B cell (primary cell): ENCODE results near the gene GPR179. TPM values are rescaled to one million over a fixed set of nuclear protein-coding genes. Genes with fewer than 3 reads are reported as not detected.

ENCODE experiments used
- ATAC-seq: fragments of 200-7000 bp; cut with Tn5 transposase; one replicate; pipeline ENCODE4 v1.10.0; 2021; ENCODE audit warnings: low read depth, mild to moderate bottlenecking, moderate number of reproducible peaks, moderate library complexity
- CTCF ChIA-PET: fragments of 350-600 bp; sonication (Branson Sonifier 250); formaldehyde crosslinking; loops from one replicate; lab custom pipeline; 2021; ENCODE audit warnings: antibody characterized with exemption, inconsistent platforms; lab: Charles Lee
- POLR2A ChIA-PET: fragments of 350-600 bp; sonication (Branson Sonifier 250); formaldehyde crosslinking; loops from one replicate; lab custom pipeline; 2021; ENCODE audit warnings: antibody characterized with exemption; lab: Charles Lee
- DNase-seq: peaks from one replicate; pipeline ENCODE4 v3.0.0; 2013
- H2AFZ ChIP-seq: 2 replicates; pipeline ENCODE4 v1.6.1; 2012; ENCODE audit warnings: mild to moderate bottlenecking, low read depth, low read length; ENCODE audit not compliant: insufficient read depth, poor library complexity, severe bottlenecking
- H3K27ac ChIP-seq, 2 donors: 1 replicate in 1 of 2; 2 replicates in 1 of 2; pipeline ENCODE4 v1.5.1; 2012 to 2013; ENCODE audit warnings: low read length in 2 of 2, mild to moderate bottlenecking in 2 of 2, moderate library complexity in 1 of 2
- H3K27me3 ChIP-seq, 4 experiments: fragments of 200-600 bp in 1 of 4; sonication (generic) in 1 of 4; replicated peaks in 1 of 4; 1 replicate in 2 of 4; 2 replicates in 2 of 4; pipeline versions ENCODE4 v1.6.1 to v1.7.0; 2013 to 2016; ENCODE audit warnings: low read length in 3 of 4, mild to moderate bottlenecking in 2 of 4, mixed read lengths in 1 of 4, moderate library complexity in 1 of 4; ENCODE audit not compliant: insufficient read depth in 4 of 4, control insufficient read depth in 3 of 4; ENCODE audit errors: control extremely low read depth in 1 of 4
- H3K36me3 ChIP-seq, 2 experiments: replicated peaks in 1 of 2; 1 replicate in 1 of 2; 2 replicates in 1 of 2; pipeline versions ENCODE4 v1.6.1 to v1.7.1; 2013; ENCODE audit warnings: low read length in 1 of 2; ENCODE audit not compliant: insufficient read depth in 2 of 2, control insufficient read depth in 1 of 2; ENCODE audit errors: control extremely low read depth in 1 of 2, extremely low read depth in 1 of 2
- H3K4me1 ChIP-seq, 2 donors: fragments of 200-600 bp in 1 of 2; sonication (generic) in 1 of 2; 1 replicate in 1 of 2; 2 replicates in 1 of 2; pipeline versions ENCODE4 v1.5.1 to v1.6.1; 2013 to 2017; ENCODE audit warnings: low read length in 2 of 2; ENCODE audit not compliant: control insufficient read depth in 2 of 2, insufficient read depth in 2 of 2
- H3K4me2 ChIP-seq: replicated peaks from 2 replicates; pipeline ENCODE3; 2012; ENCODE audit warnings: mild to moderate bottlenecking, low read depth, low read length; ENCODE audit not compliant: poor library complexity, severe bottlenecking
- H3K4me3 ChIP-seq, 5 experiments: fragments of 200-600 bp in 1 of 5; sonication (generic) in 1 of 5; 1 replicate in 3 of 5; 2 replicates in 2 of 5; pipeline versions ENCODE4 v1.5.1 to v1.7.0; 2011 to 2016; ENCODE audit warnings: low read length in 4 of 5, mild to moderate bottlenecking in 4 of 5, low read depth in 2 of 5, control low read depth in 1 of 5, moderate library complexity in 1 of 5; ENCODE audit not compliant: insufficient read depth in 1 of 5; ENCODE audit errors: control extremely low read depth in 1 of 5, extremely low read depth in 1 of 5
- H3K79me2 ChIP-seq: fragments of 200-600 bp; sonication (generic); one replicate; pipeline ENCODE4 v1.6.0; 2016; ENCODE audit warnings: low read length; ENCODE audit not compliant: control insufficient read depth, insufficient read depth
- H3K9ac ChIP-seq: fragments of 200-600 bp; sonication (generic); 2 replicates; pipeline ENCODE4 v1.6.1; 2017; ENCODE audit warnings: mild to moderate bottlenecking, low read length, moderate library complexity
- H3K9me3 ChIP-seq, 3 donors: one replicate each; pipeline versions ENCODE4 v1.6.1 to v1.7.1; 2013; ENCODE audit warnings: low read length in 2 of 3; ENCODE audit not compliant: control insufficient read depth in 2 of 3, insufficient read depth in 1 of 3; ENCODE audit errors: control extremely low read depth in 1 of 3
- H4K20me1 ChIP-seq: 2 replicates; pipeline ENCODE4 v1.6.0; 2012; ENCODE audit warnings: mild to moderate bottlenecking, low read length; ENCODE audit not compliant: insufficient read depth, control insufficient read depth, poor library complexity, severe bottlenecking
- H3K27ac Mint-ChIP-seq: one replicate; pipeline ENCODE4 v1.8.0; 2021; ENCODE audit warnings: mixed read lengths
- H3K27me3 Mint-ChIP-seq: one replicate; pipeline ENCODE4 v1.8.0; 2021; ENCODE audit warnings: mixed read lengths
- H3K4me1 Mint-ChIP-seq: one replicate; pipeline ENCODE4 v1.8.0; 2021; ENCODE audit warnings: mixed read lengths
- H3K4me3 Mint-ChIP-seq: one replicate; pipeline ENCODE4 v1.8.0; 2021; ENCODE audit warnings: mixed read lengths
- H3K9me3 Mint-ChIP-seq: one replicate; pipeline ENCODE4 v1.8.0; 2022; ENCODE audit warnings: mixed read lengths; ENCODE audit not compliant: insufficient read depth
- CTCF ChIP-seq: fragments of 200-600 bp; IDR thresholded peaks from one replicate; pipeline ENCODE4 v1.8.0; 2022; ENCODE audit warnings: antibody characterized with exemption, mild to moderate bottlenecking
- EZH2 ChIP-seq: IDR thresholded peaks from 2 replicates; pipeline ENCODE4 v1.6.1; 2012; ENCODE audit warnings: borderline replicate concordance, low read depth, mild to moderate bottlenecking, moderate library complexity, low read length; ENCODE audit not compliant: insufficient read depth, poor library complexity, severe bottlenecking
- WGBS: methylation state at CpG from one replicate; pipeline ENCODE4 v1.1.5; 2013; ENCODE audit warnings: missing lambda C conversion rate; ENCODE audit not compliant: insufficient coverage; 5-methylcytosine and 5-hydroxymethylcytosine counted together
- intact Hi-C: fragments of 100-400 bp; cut with micrococcal nuclease; formaldehyde crosslinking; loops from one replicate; pipeline ENCODE4 v1.10.0; 2022
- polyA plus RNA-seq: library from polyadenylated mRNA; depleted of rRNA; stranded (reverse); fragments of >200 nt; gene quantifications from 2 replicates; pipeline ENCODE4 v1.2.3, GENCODE V29; 2012
- total RNA-seq, 2 donors: library from RNA; stranded (reverse); fragments of 120-200 nt in 1 of 2; gene quantifications; 1 replicate in 1 of 2; 2 replicates in 1 of 2; pipeline versions ENCODE4 v1.2.3 to v1.2.4, GENCODE V29; 2013 to 2022

The GPR179 gene
- total and polyA plus RNA-seq, 2 donors (not counting 1 experiment from before 2014, with no cell fraction given): 0.01 TPM; not detected in 1

GRCh38 chr17:38354466-38354865 lies 10.7 kb upstream of the GPR179 start:
- Mint-ChIP-seq H3K27ac (no peak overlapping the region), H3K9me3 (no peaks in the 10 kb centered on the region), H3K4me3 (no peak overlapping the region), H3K27me3 (no peaks in the 10 kb centered on the region), H3K4me1 (peaks cover 30% of the 10 kb centered on the region)
- H3K79me2 ChIP-seq: peaks cover 42% of the 10 kb centered on the region
- peaks cover 12% of the 10 kb centered on the region for H4K20me1 ChIP-seq
- peaks cover 11 to 16% of the 10 kb centered on the region in 2 donors for H3K4me1 ChIP-seq
- TF ChIP-seq EZH2: no peak
- TF ChIP-seq CTCF: no peak
- intact Hi-C loops: loop anchor here (5.0 kb wide), 2 partner anchors 798 to 1407 kb away; partner anchors contain the start of genes AATF and PLXDC1
- CTCF ChIA-PET: interaction anchor here (1.5 to 11.6 kb wide), 2 partner anchors 62 to 313 kb away, joined by 5 to 323 read pairs; no protein-coding TSS in a partner anchor
- no peak overlapping the region for H3K4me2 ChIP-seq
- ATAC-seq (no peak), DNase-seq (no peak)
- H3K27ac ChIP-seq: no peak overlapping the region
- no peaks in the 10 kb centered on the region for H3K36me3 ChIP-seq
- no peak overlapping the region for H3K4me3 ChIP-seq
- no peaks in the 10 kb centered on the region for H3K27me3 ChIP-seq
- no peak overlapping the region for H2AFZ ChIP-seq
- no peak overlapping the region for H3K9ac ChIP-seq
- no peaks in the 10 kb centered on the region for H3K9me3 ChIP-seq
- POLR2A ChIA-PET: no interaction called here
- 93% methylated on average over 4 of the region's 7 CpGs for WGBS

DNA sequence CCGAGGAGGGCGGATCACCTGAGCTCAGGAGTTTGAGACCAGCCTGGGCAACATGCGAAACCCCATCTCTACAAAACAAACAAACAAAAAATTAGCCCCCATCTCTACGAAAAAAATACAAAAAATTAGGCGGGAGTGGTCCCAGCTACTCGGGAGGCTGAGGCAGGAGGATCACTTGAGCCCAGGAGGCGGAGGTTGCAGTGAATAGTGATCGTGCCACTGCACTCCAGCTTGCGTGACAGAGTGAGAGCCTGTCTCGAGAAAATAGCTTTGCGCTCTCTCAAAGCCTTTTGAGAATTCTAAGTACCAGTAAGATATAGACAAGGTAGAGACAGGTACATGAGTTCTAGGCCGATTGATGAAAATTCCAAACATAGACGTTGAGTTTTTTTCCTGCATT lies 9.9 kb upstream of the GPR179 start:
- peaks cover 33% of the 10 kb centered on the region for H3K4me1 Mint-ChIP-seq
- no peak overlapping the region for H3K27ac Mint-ChIP-seq
- POLR2A ChIA-PET: no interaction called here

More for the DNA sequence above, 9.9 kb upstream of the GPR179 start:
- intact Hi-C loops: loop anchor here (5.0 kb wide), 2 partner anchors 799 to 1406 kb away; partner anchors contain the start of genes AATF and PLXDC1
- CTCF ChIA-PET: interaction anchor here (1.0 to 11.6 kb wide), 3 partner anchors 12 to 63 kb away, joined by 3 to 323 read pairs (median 4); no protein-coding TSS in a partner anchor
- Histone ChIP-seq H3K9me3 (no peaks in the 10 kb centered on the region), H3K9ac (no peak overlapping the region), H3K27ac (no peak overlapping the region), H3K4me3 (peak overlapping the region in 1 of 5 experiments; percentile 77), H4K20me1 (peaks cover 12% of the 10 kb centered on the region), H3K27me3 (no peaks in the 10 kb centered on the region), H2AFZ (no peak overlapping the region), H3K4me1 (peaks cover 11 to 19% of the 10 kb centered on the region in 2 donors), H3K79me2 (peaks cover 36% of the 10 kb centered on the region), H3K4me2 (peak overlapping the region; percentile 82), H3K36me3 (no peaks in the 10 kb centered on the region)
- 94% methylated on average over 12 of the region's 13 CpGs for WGBS
- Mint-ChIP-seq H3K4me3 (peak overlapping the region; percentile 89), H3K9me3 (no peaks in the 10 kb centered on the region), H3K27me3 (no peaks in the 10 kb centered on the region)
- TF ChIP-seq CTCF (no peak), EZH2 (no peak)
- DNase-seq (no peak), ATAC-seq (no peak)
